Adrenal gland (tissue), 5 donors: ENCODE data around the gene REPS1.

Experiments used
- POLR2A ChIP-seq, 2 donors: fragments of 450-650 bp; IDR thresholded peaks; one replicate each; pipeline ENCODE4 v1.6.1; 2017; ENCODE audit warnings: antibody characterized with exemption in 2 of 2, mild to moderate bottlenecking in 2 of 2, moderate library complexity in 1 of 2
- TF ChIP-seq, protein P1 (sequence below), 6 experiments: fragments of 450-650 bp in 4 of 6; fragments of 200-600 bp in 2 of 6; sonication (generic) in 1 of 6; IDR thresholded peaks; 1 replicate in 5 of 6; 2 replicates in 1 of 6; pipeline versions ENCODE4 v1.5.1 to v1.8.0; 2016 to 2021; ENCODE audit warnings: antibody characterized with exemption in 6 of 6, mild to moderate bottlenecking in 2 of 6, moderate library complexity in 1 of 6
- donor health status: DM: no; HTN: no; CAD: no.

DNA sequence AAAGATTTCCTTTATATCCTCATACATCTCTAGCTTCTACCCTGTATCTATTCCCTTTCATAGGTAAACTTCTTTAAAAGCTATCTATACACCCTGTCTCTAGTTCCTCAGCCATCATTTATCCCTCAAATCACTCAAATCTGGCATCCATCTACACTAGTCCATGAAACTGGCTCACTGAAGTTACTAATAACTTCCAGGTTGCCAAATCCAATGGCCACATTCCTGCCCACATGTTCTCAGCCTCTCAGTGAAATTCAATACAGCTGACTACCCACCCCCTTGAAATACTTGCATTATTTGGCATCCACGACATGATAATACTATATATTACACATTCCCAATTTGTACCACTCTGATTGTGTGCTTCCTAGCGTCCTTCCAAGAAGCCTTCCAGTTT lies 8.7 kb downstream of the REPS1 start:
- TF ChIP-seq, protein P1, sequence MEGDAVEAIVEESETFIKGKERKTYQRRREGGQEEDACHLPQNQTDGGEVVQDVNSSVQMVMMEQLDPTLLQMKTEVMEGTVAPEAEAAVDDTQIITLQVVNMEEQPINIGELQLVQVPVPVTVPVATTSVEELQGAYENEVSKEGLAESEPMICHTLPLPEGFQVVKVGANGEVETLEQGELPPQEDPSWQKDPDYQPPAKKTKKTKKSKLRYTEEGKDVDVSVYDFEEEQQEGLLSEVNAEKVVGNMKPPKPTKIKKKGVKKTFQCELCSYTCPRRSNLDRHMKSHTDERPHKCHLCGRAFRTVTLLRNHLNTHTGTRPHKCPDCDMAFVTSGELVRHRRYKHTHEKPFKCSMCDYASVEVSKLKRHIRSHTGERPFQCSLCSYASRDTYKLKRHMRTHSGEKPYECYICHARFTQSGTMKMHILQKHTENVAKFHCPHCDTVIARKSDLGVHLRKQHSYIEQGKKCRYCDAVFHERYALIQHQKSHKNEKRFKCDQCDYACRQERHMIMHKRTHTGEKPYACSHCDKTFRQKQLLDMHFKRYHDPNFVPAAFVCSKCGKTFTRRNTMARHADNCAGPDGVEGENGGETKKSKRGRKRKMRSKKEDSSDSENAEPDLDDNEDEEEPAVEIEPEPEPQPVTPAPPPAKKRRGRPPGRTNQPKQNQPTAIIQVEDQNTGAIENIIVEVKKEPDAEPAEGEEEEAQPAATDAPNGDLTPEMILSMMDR (IDR thresholded peaks at IDR 0.05): no peak
- TF ChIP-seq POLR2A (IDR thresholded peaks at IDR 0.05): no peak
